ENCODE results near the gene ICAM2.

The ICAM2 gene

GRCh38 chr17:63997341-63998048 lies 22.9 kb downstream of the ICAM2 start:
- no peak for TF ChIP-seq ELF4 (IDR thresholded peaks at IDR 0.05)
- TF ChIP-seq L3MBTL2 (conservative IDR thresholded peaks at IDR 0.05): no peak
- no peak for TF ChIP-seq ARNT (IDR thresholded peaks at IDR 0.05)
- TF ChIP-seq HDGF (IDR thresholded peaks at IDR 0.05; ENCODE audit: borderline replicate concordance): no peak
- no peak for TF ChIP-seq ZNF384 (IDR thresholded peaks at IDR 0.05)
- no peak for TF ChIP-seq FOXA1 (IDR thresholded peaks at IDR 0.05)
- no peak for TF ChIP-seq TARDBP (IDR thresholded peaks at IDR 0.05)
- TF ChIP-seq PKNOX1 (IDR thresholded peaks at IDR 0.05): no peak
- TF ChIP-seq LEF1 (IDR thresholded peaks at IDR 0.05; ENCODE audit: borderline replicate concordance): no peak
- TF ChIP-seq BHLHE40 (IDR thresholded peaks at IDR 0.05; ENCODE audit: borderline replicate concordance): no peak
- no peak for TF ChIP-seq NFRKB (IDR thresholded peaks at IDR 0.05)
- no peak for TF ChIP-seq FOXM1 (IDR thresholded peaks at IDR 0.05; ENCODE audit: borderline replicate concordance)
- TF ChIP-seq FOXK2 (IDR thresholded peaks at IDR 0.05): no peak
- TF ChIP-seq SP1 (IDR thresholded peaks at IDR 0.05): no peak
- no peak for TF ChIP-seq CTBP1 (IDR thresholded peaks at IDR 0.05; ENCODE audit: borderline replicate concordance)
- TF ChIP-seq SUZ12 (IDR thresholded peaks at IDR 0.05): no peak
- ChIA-PET CTCF (interaction anchor here (0.5 kb wide), 1 partner anchor 16 kb away, joined by 3 read pairs; no protein-coding TSS in a partner anchor), POLR2A (no interaction called here)
- DNase-seq (ENCODE audit: extremely low spot score): no peak

GRCh38 chr17:63996430-63997182 lies 23.8 kb downstream of the ICAM2 start:
- TF ChIP-seq FOXA1 (IDR thresholded peaks at IDR 0.05): no peak
- TF ChIP-seq ZNF384 (IDR thresholded peaks at IDR 0.05): no peak
- no peak for TF ChIP-seq ELF4 (IDR thresholded peaks at IDR 0.05)
- TF ChIP-seq HDGF (IDR thresholded peaks at IDR 0.05; ENCODE audit: borderline replicate concordance): no peak
- no peak for TF ChIP-seq L3MBTL2 (conservative IDR thresholded peaks at IDR 0.05)
- TF ChIP-seq SP1 (IDR thresholded peaks at IDR 0.05): no peak
- TF ChIP-seq SUZ12 (IDR thresholded peaks at IDR 0.05): no peak
- ChIA-PET CTCF (interaction anchor here (0.5 to 0.6 kb wide), 2 partner anchors 15 to 28 kb away, joined by 3 read pairs; no protein-coding TSS in a partner anchor), POLR2A (no interaction called here)
- no peak for DNase-seq (ENCODE audit: extremely low spot score)

- CTCF ChIA-PET: no interaction called here
- POLR2A ChIA-PET: interaction anchor here (1.1 kb wide), 1 partner anchor 10 kb away, joined by 3 read pairs; no protein-coding TSS in a partner anchor
Observed at GRCh38 chr17:63995626-63996025, 24.8 kb downstream of the ICAM2 start.

DNA sequence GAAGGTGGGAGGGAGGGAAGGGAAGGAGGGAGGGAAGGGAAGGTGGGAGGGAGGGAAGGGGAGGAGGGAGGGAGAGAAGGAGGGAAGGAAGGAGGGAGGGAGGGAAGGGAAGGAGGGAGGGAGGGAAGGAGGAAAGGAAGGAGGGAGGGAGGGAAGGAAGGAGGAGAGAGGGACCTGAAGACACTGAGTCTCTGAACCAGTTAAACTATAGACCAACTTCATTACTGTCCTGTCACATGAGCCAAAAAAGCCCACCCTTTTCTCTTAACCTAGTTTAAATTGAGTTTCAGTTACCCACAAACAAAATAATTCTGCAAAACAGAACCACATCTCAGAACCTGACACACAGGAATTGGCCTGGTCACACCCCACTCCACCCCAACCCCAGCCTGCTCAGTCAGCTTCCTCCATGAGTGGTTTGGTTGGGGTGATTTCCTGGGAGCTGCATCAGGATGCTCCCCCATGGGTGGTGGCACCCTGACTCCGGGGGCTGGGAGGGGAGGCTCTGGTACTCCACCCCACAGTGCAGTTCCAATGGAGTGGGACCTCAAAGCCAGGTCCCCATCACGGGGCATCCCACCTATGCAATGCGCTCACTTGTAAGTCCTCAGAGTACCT lies 27.0 kb downstream of the ICAM2 start:
- CTCF ChIA-PET: interaction anchor here (0.5 to 1.2 kb wide), 5 partner anchors 36 to 140 kb away, joined by 3 to 8 read pairs (median 4); partner anchors contain the start of gene GH1

More at GRCh38 chr17:63995626-63996025, 24.8 kb downstream of the ICAM2 start:
- DNase-seq (ENCODE audit: extremely low spot score): no peak
- TF ChIP-seq PKNOX1 (IDR thresholded peaks at IDR 0.05): no peak
- TF ChIP-seq ZNF384 (IDR thresholded peaks at IDR 0.05): no peak
- TF ChIP-seq SP1 (IDR thresholded peaks at IDR 0.05): no peak
- TF ChIP-seq CTBP1 (IDR thresholded peaks at IDR 0.05; ENCODE audit: borderline replicate concordance): no peak
- TF ChIP-seq HDGF (IDR thresholded peaks at IDR 0.05; ENCODE audit: borderline replicate concordance): no peak
- no peak for TF ChIP-seq ARNT (IDR thresholded peaks at IDR 0.05)
- no peak for TF ChIP-seq BHLHE40 (IDR thresholded peaks at IDR 0.05; ENCODE audit: borderline replicate concordance)
- TF ChIP-seq FOXA1 (IDR thresholded peaks at IDR 0.05): no peak
- no peak for TF ChIP-seq FOXM1 (IDR thresholded peaks at IDR 0.05; ENCODE audit: borderline replicate concordance)
- no peak for TF ChIP-seq FOXK2 (IDR thresholded peaks at IDR 0.05)
- no peak for TF ChIP-seq LEF1 (IDR thresholded peaks at IDR 0.05; ENCODE audit: borderline replicate concordance)
- no peak for TF ChIP-seq L3MBTL2 (conservative IDR thresholded peaks at IDR 0.05)
- no peak for TF ChIP-seq SUZ12 (IDR thresholded peaks at IDR 0.05)
- no peak for TF ChIP-seq NFRKB (IDR thresholded peaks at IDR 0.05)
- no peak for TF ChIP-seq TARDBP (IDR thresholded peaks at IDR 0.05)
- TF ChIP-seq ELF4 (IDR thresholded peaks at IDR 0.05): no peak

GRCh38 chr17:63991611-63992010 lies 28.8 kb downstream of the ICAM2 start:
- CTCF ChIA-PET: interaction anchor here (2.6 kb wide), 1 partner anchor 72 kb away, joined by 21 read pairs; the partner anchor contains the start of gene GH1
- no peak for DNase-seq (ENCODE audit: extremely low spot score)
- POLR2A ChIA-PET: no interaction called here
- TF ChIP-seq TARDBP (IDR thresholded peaks at IDR 0.05) (no peak), SP1 (IDR thresholded peaks at IDR 0.05) (no peak), ELF4 (IDR thresholded peaks at IDR 0.05) (no peak), ARNT (IDR thresholded peaks at IDR 0.05) (no peak), SUZ12 (IDR thresholded peaks at IDR 0.05) (no peak)

More for the DNA sequence above, 27.0 kb downstream of the ICAM2 start:
- POLR2A ChIA-PET: no interaction called here
- no peak for DNase-seq (ENCODE audit: extremely low spot score)
- TF ChIP-seq FOXM1 (IDR thresholded peaks at IDR 0.05; ENCODE audit: borderline replicate concordance): no peak
- TF ChIP-seq LEF1 (IDR thresholded peaks at IDR 0.05; ENCODE audit: borderline replicate concordance): no peak
- no peak for TF ChIP-seq ELF4 (IDR thresholded peaks at IDR 0.05)
- TF ChIP-seq PKNOX1 (IDR thresholded peaks at IDR 0.05): no peak

All from HEK293T (cell line).